Mononuclear cell (primary cell): ENCODE data around the gene SUFU. TPM values are rescaled to one million over a fixed set of nuclear protein-coding genes. Genes with fewer than 3 reads are reported as not detected.
"Not testable (repeated sequence)": the region's sequence is repeated elsewhere in the genome, so short reads cannot be mapped to it uniquely, and the experiment has no call there.

Experiments used
- H3K27me3 ChIP-seq: 2 replicates; pipeline ENCODE4 v1.6.0; 2011; ENCODE audit warnings: low read length, control low read depth; ENCODE audit not compliant: insufficient read depth
- H3K4me1 ChIP-seq: 2 replicates; pipeline ENCODE4 v1.5.1; 2011; ENCODE audit warnings: mild to moderate bottlenecking, low read length, control low read depth; ENCODE audit not compliant: insufficient read depth
- H3K4me3 ChIP-seq: 2 replicates; pipeline ENCODE4 v1.5.1; 2011; ENCODE audit warnings: mild to moderate bottlenecking, low read length, moderate library complexity
- H3K9me3 ChIP-seq: 2 replicates; pipeline ENCODE4 v1.5.1; 2011; ENCODE audit warnings: low read depth, mild to moderate bottlenecking, control low read depth, low read length
- total RNA-seq: library from RNA; depleted of rRNA; stranded (reverse); fragments of >200 nt; gene quantifications from one replicate; pipeline ENCODE4 v1.2.3, GENCODE V29; 2012

The SUFU gene
- total RNA-seq, 1 donor, result 1.8 TPM

DNA sequence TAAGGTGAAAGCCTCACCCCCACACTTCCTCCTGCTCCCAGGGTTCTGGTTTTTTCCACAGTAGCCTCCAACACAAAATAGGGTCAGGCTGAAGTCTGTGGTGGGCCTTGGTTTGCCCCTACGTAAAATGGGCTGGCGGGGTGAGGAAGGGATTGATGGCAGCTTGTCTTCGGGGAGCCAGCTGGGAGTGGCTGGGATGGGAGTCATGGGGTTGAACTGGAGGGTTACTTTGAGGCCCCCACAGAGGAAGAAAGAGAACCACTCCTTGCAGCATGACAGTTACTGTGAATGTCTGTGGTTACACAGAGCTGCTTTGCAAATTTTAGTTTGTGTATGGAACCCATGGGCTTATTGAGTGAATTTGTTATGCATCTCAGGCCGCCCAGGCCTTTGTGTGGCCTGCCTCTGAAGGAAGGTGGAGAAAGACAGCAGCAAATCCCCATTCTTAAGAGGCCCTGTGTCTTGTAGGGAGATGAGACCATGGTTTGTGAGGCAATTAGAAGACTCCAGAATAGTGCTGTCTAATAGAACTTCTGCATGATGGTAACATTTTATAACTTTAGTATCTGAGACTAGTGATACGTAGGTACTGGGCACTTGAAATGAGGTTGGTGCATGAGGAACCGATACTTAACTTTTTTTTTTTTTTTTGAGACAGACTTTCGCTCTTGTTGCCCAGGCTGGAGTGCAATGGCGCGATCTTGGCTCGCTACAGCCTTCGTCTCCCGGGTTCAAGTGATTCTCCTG lies 148.6 kb downstream of the SUFU start:
- no peak overlapping the region for H3K4me3 ChIP-seq
- no peaks in the 10 kb centered on the region for H3K9me3 ChIP-seq
- H3K4me1 ChIP-seq, result peaks cover 78% of the 10 kb centered on the region
- H3K27me3 ChIP-seq, result no peaks in the 10 kb centered on the region

DNA sequence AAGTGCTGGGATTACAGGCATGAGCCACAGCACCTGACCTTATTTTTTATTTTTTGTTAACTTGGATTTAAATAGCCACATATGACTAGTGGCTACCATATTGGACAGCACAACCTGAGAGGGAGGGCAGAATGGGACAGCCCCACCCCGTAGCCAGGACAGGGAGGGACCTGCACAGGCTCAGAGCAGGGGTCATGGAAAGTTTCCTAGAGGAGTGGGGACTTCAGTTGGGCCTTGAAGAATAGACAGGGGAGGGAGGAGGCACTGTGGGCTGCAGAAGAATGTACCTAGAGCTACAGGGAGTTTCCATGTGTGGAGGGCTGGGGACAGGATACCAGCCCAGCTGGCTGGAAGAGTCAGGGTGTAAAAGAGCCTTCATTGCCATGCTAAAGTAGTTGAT lies 149.3 kb downstream of the SUFU start:
- Histone ChIP-seq H3K27me3 (no peaks in the 10 kb centered on the region), H3K9me3 (no peaks in the 10 kb centered on the region), H3K4me1 (peaks cover 78% of the 10 kb centered on the region), H3K4me3 (no peak overlapping the region)

DNA sequence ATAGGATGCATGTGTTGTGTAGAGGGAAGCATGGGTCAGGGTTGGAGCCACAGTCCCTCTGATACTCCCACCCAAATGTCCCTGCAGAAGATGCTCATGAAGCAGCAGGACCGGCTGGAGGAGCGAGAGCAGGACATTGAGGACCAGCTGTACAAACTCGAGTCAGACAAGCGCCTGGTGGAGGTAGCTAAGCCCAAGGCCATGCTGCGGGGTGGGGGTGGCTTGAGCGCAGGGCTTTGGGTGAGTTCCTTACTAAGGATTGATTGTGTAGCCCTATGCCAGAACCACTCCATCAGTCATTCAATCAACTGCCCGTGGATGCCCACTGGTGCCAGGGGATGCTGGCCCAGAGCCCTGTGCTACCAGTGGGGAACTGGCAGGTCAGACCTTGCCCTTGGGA lies 150.8 kb downstream of the SUFU start:
- Histone ChIP-seq H3K27me3 (no peaks in the 10 kb centered on the region), H3K4me3 (no peak overlapping the region), H3K9me3 (no peaks in the 10 kb centered on the region), H3K4me1 (peaks cover 70% of the 10 kb centered on the region)

DNA sequence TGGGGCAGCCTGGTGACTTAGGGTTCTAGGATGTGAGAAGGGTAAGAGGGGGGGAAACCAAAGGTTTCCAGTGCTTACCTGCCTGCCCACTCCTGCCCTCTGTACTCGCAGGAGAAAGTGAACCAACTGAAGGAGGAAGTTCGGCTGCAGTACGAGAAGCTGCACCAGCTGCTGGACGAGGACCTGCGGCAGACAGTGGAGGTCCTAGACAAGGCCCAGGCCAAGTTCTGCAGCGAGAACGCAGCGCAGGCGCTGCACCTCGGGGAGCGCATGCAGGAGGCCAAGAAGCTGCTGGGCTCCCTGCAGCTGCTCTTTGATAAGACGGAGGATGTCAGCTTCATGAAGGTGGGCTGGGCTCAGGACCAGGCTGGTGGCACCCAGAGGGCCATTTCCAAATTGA lies 151.2 kb downstream of the SUFU start:
- no peak overlapping the region for H3K4me3 ChIP-seq
- peaks cover 69% of the 10 kb centered on the region for H3K4me1 ChIP-seq
- H3K27me3 ChIP-seq, result no peaks in the 10 kb centered on the region
- no peaks in the 10 kb centered on the region for H3K9me3 ChIP-seq

DNA sequence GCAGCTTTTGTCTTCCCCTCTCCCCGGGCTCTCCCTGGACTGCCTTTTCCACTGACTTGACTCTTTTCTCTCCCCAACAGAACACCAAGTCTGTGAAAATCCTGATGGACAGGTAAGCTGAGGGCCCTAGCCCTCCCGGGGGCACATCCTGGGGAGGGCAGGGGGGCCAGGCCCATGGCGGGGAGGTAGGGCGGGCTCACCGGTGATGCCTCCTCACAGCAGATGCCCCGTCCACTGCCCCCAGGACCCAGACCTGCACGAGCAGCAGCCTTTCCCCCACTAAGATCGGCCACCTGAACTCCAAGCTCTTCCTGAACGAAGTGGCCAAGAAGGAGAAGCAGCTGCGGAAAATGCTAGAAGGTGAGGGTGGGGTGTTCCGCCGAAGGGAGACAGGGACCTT lies 152.3 kb downstream of the SUFU start:
- no peaks in the 10 kb centered on the region for H3K27me3 ChIP-seq
- H3K9me3 ChIP-seq, result no peaks in the 10 kb centered on the region
- H3K4me3 ChIP-seq, result no peak overlapping the region
- H3K4me1 ChIP-seq, result peaks cover 68% of the 10 kb centered on the region

DNA sequence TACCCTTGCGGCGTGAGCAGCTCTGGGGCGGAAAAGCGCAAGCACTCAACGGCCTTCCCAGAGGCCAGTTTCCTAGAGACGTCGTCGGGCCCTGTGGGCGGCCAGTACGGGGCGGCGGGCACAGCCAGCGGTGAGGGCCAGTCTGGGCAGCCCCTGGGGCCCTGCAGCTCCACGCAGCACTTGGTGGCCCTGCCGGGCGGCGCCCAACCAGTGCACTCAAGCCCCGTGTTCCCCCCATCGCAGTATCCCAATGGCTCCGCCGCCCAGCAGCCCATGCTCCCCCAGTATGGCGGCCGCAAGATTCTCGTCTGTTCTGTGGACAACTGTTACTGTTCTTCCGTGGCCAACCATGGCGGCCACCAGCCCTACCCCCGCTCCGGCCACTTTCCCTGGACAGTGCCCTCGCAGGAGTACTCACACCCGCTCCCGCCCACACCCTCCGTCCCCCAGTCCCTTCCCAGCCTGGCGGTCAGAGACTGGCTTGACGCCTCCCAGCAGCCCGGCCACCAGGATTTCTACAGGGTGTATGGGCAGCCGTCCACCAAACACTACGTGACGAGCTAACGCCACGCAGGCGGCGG lies 153.1 kb downstream of the SUFU start:
- H3K27me3 ChIP-seq, result no peaks in the 10 kb centered on the region
- H3K4me1 ChIP-seq, result peaks cover 68% of the 10 kb centered on the region
- no peak overlapping the region for H3K4me3 ChIP-seq
- H3K9me3 ChIP-seq, result no peaks in the 10 kb centered on the region

DNA sequence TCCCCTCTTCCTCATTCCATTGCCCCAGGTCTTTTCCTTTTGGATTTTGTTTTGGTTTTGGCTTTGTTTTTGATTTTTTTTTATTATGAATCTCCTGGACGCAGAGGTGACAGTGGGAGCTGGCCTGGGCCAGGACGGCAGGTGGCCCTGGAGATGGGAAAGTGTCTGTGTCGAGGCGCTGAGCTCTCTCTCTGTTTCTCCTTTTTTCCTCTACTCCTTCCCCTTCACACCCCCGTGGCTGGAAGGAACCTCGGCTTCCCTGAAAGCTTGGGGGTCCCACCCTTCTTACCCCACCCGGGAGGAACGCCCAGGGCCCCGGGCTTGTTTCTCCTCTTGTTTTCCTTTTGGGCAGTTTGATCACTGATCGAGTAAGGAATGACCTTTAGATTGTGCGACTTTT lies 153.7 kb downstream of the SUFU start:
- Histone ChIP-seq H3K9me3 (no peaks in the 10 kb centered on the region), H3K27me3 (no peaks in the 10 kb centered on the region), H3K4me1 (peaks cover 63% of the 10 kb centered on the region), H3K4me3 (no peak overlapping the region)

DNA sequence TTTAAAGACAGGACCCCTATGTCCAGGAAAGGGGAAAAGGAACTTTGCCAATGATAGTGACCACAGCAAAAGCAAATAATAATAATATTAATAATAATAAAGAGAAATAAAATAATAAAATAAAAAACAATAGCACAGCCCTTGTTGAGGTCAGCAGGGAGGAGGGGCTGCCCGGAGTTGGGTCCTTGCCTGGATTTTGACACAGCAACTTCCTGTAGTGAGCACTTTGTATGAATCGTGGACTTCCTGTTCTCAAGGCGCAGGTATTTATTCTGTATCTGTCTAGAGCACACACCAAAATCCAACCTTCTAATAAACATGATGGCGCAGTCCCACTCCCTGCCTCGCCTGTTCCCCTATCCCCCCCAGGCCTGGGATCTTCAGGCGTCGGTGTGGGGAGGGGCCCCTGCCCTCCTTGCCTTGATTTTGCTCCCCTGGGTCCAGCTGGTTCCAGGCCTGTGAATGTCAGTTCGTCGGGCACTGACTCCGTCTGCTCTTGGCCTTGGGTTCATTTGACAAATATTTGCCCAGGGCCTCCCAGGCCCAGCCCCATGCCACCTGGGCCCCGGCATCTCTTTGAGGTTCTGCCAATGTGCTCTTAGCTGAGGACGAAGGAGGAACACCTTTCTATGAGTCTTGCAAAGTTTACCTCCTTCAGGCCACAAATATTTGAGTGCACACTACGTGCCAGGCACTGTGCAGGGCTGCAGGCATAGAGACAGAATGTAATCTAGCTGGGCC lies 154.4 kb downstream of the SUFU start:
- no peaks in the 10 kb centered on the region for H3K27me3 ChIP-seq
- H3K4me3 ChIP-seq, result no peak overlapping the region
- H3K9me3 ChIP-seq, result no peaks in the 10 kb centered on the region
- peaks cover 56% of the 10 kb centered on the region for H3K4me1 ChIP-seq

DNA sequence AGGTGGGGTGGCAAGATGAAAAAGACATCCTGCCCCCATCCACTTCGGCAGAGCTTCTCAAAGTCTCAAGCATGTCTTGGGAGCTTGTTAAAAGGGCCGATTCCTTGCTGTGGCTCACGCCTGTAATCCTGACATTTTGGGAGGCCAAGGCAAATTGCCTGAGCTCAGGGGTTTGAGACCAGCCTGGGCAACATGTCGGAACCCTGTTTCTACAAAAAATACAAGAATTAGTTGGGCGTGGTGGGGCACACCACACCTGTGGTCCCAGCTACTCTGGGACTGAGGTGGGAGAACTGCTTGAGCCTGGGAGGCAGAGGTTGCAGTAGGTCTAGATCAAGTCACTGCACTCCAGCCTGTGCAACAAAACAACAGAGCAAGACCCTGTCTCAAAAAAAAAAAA lies 155.0 kb downstream of the SUFU start:
- no peak overlapping the region for H3K4me3 ChIP-seq
- H3K9me3 ChIP-seq, result no peaks in the 10 kb centered on the region
- H3K27me3 ChIP-seq, result no peaks in the 10 kb centered on the region
- H3K4me1 ChIP-seq, result peaks cover 50% of the 10 kb centered on the region

DNA sequence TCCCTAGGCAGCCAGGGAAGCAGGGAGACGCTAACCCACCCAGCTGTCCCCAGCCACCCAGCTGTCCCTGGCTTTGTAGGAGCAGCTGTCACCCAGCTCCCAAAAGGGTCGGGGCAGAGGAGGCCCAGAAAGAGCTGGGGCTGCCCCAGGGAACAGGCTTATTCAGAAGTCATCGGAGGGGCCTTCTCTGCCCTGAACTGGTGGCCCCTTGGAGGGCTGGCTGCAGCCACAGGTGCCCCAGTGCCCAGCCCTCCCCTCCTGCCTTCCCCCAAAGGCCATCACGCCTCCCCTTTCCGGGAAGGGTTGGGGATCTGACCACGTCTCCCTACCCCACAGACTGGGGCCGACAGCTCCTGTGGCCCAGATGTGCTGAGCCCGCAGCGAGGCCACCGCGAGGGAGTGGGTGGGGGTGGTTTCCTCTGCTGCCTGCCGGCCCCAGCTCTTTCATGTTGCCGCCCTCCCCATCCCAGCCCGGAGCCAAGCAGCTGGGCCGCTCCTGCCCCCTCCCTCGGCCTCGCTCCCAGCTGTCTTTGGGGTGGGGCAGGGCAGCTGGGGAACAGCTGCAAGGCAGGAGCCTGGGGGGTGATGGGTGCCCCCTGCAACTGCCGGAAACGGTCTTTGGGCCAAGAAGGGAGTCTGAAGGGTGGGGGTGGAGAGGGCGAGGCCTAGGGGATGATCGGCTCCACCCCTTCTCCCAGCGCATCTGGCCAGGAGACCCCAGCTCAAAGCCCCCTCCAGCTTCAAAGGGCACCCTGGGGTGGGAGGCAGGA lies 157.3 kb downstream of the SUFU start:
- no peak overlapping the region for H3K4me3 ChIP-seq

DNA sequence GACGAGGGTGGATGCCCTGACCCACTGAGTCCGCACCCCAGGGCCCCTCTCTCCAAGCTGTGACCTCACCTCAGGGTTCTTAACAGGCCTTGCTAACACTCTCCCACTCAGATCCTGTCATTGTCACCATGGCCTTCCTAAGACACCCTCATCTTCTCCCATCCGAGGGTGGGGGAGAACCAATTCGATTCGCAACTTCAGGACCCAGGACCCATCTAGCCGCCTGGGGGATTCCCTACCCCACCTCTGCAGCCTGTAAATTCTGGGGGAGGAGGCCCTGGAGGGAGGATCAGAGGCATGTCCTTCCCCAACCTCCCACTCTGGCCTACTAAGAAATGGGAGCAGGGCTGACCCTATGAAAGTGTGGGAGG lies 157.9 kb downstream of the SUFU start:
- H3K27me3 ChIP-seq, result no peaks in the 10 kb centered on the region
- H3K9me3 ChIP-seq, result no peaks in the 10 kb centered on the region
- H3K4me3 ChIP-seq, result no peak overlapping the region
- peaks cover 43% of the 10 kb centered on the region for H3K4me1 ChIP-seq

More for the DNA sequence above, 157.3 kb downstream of the SUFU start:
- H3K4me1 ChIP-seq, result peaks cover 43% of the 10 kb centered on the region
- no peaks in the 10 kb centered on the region for H3K27me3 ChIP-seq
- no peaks in the 10 kb centered on the region for H3K9me3 ChIP-seq

DNA sequence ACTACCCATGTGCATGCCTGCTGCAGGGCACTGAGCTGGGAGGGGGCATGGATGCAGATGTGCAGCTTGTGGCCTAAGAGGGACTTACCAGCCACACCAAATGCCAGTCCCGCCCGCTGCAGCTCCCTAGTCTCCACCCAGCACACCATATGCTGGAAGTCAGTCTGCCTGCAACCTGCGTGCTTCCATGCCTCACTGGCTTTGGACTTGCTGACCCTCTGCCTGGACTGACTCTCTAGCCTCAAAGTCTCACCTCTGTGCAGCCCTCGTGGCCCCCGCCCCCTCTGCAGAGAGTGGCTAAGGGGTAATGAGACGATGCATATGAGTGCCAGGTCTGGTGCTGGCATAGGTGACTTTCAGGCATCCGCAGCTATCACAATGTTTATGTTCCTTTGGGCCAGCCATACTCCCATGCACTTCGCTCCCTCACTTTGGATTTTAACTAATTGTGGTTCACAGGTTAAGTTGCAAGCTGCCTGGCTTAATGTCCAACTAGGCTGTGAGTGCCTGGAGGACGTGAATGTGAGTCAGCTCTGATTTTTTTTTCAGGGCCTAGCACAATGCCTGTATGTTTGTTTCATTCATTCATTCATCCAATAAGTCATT lies 162.2 kb downstream of the SUFU start:
- H3K27me3 ChIP-seq, result no peaks in the 10 kb centered on the region
- H3K4me3 ChIP-seq, result no peak overlapping the region
- no peaks in the 10 kb centered on the region for H3K9me3 ChIP-seq
- peaks cover 17% of the 10 kb centered on the region for H3K4me1 ChIP-seq

DNA sequence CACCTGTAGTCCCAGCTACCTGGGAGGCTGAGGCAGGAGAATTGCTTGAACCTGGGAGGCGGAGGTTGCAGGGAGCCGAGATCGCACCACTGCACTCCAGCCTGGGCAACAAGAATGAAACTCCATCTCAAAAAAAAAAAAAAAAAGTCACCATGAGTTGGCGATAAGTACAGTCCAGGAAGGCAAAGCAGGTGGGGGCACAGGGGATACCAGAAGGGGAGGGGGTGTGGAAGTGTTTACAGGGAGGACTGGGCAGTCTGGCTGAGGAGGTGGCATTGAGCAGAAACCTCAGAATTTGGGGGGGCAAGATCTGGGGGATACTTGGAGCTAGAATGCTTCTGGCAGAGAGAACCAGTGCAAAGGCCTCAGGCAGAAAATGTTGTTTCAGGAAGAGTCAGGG lies 163.6 kb downstream of the SUFU start:
- not testable (repeated sequence) for H3K27me3 ChIP-seq, H3K9me3 ChIP-seq, H3K4me3 ChIP-seq
- H3K4me1 ChIP-seq, result peaks cover 14% of the 10 kb centered on the region

DNA sequence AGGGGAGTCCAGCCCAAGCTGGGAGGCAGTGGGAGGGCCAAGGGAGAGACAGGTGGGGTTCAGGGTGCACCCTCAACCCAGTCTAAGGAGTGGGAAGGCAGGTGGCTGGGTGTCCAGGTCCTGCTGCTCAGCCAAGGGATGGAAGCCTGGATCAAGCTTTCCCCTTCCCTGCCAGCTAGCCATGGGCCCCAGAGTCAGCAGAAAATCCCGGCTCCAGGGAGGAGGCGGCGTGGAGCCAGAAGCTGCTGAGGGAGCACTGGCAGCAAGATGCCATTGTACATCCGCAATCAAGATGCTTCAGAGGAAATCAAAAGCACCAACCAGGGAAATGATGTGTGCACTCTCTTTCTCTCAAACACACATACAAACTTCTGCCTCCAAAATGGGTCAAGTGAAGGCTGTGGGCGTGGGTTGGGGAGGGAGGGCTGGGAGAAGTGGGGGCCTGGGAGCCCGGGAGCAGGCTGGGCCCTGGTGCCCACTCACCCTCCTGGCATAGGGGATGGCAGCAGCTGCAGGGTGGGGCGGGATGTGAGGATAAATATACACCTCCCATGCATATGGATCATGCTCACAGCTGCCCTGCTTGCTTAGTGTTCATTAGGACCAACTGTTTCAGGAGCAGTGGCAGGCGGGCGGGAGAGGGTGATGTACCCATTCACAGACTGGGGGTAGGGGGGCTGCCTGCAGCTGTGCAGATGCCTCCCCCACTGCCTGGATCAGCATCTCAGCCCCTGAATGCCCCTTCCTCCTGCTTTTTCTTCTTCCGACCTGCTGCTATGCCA lies 164.7 kb downstream of the SUFU start:
- Histone ChIP-seq H3K9me3 (no peaks in the 10 kb centered on the region), H3K4me3 (no peak overlapping the region), H3K4me1 (peaks cover 25% of the 10 kb centered on the region), H3K27me3 (no peaks in the 10 kb centered on the region)
